Prostate gland (tissue), 2 donors: ENCODE measurements around the gene CTAGE1.

Source experiments
- CTCF ChIP-seq, 4 experiments: fragments of 200-600 bp in 2 of 4; fragments of 450-650 bp in 2 of 4; sonication (generic) in 2 of 4; IDR thresholded peaks; 1 replicate in 3 of 4; 2 replicates in 1 of 4; pipeline ENCODE4 v1.5.1; 2016 to 2019; ENCODE audit warnings: antibody characterized with exemption in 4 of 4, mild to moderate bottlenecking in 2 of 4, moderate library complexity in 2 of 4
- POLR2A ChIP-seq: fragments of 450-650 bp; IDR thresholded peaks from one replicate; pipeline ENCODE4 v1.6.1; 2016; ENCODE audit warnings: antibody characterized with exemption, mild to moderate bottlenecking
- POLR2AphosphoS5 ChIP-seq: sonication (generic); formaldehyde crosslinking; IDR thresholded peaks from one replicate; pipeline ENCODE4 v1.6.1; 2017; ENCODE audit warnings: antibody characterized with exemption

DNA sequence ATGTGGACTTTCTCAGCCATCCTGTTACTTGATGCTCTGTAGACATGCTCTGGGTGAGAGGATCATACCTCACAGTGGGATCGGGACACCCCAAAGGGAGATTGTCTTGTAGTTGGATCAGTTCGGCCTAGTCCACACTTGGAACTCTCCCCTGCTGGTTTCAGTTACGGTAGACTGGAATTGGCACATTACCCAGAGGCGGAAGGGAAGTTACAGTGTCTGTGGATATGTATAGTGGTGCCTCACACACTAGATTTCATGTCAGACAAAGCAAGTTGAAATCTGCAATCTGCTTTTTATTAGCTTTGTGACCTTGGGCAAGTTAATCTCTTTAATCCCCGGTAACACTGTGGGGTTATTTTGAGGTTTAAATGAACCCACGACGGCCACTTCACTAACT, 16.2 kb upstream of the CTAGE1 start:
- TF ChIP-seq CTCF (IDR thresholded peaks at IDR 0.05) = no peak
- TF ChIP-seq POLR2A = no peak
- no peak for TF ChIP-seq POLR2AphosphoS5
